ENCODE data around the gene TBC1D2B. TPM values are rescaled to one million over a fixed set of nuclear protein-coding genes. Genes with fewer than 3 reads are reported as not detected.
"Not testable (repeated sequence)": the region's sequence is repeated elsewhere in the genome, so short reads cannot be mapped to it uniquely, and the experiment has no call there.

The TBC1D2B gene
- total RNA-seq, 1 donor from 2014 or later, result 69.3 TPM

DNA sequence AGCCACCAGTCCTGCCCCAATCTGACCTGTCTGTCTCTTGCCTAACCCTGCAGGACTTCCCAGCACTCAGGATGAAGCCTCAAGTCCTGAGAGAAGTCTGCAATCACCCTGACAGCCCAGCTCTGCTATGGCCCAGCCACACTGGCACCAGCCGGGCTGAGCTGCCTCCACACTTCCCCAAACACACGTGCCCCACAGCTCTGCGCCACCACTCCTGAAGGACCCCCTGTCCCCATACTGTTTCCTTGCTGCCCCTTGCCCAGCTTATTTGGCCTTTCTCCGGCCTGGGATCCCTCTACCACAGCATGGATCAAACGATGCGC is 76.6 kb downstream of the TBC1D2B start:
- Mint-ChIP-seq H3K27me3 (ENCODE audit: unreplicated experiment) (no peaks in the 10 kb centered on the region), H3K9me3 (ENCODE audit: unreplicated experiment) (no peaks in the 10 kb centered on the region), H3K27ac (ENCODE audit: unreplicated experiment) (no peak overlapping the region), H3K4me1 (ENCODE audit: unreplicated experiment) (peaks cover 32% of the 10 kb centered on the region), H3K4me3 (ENCODE audit: unreplicated experiment) (no peak overlapping the region), H3K36me3 (ENCODE audit: unreplicated experiment) (peaks cover 42% of the 10 kb centered on the region)
- TF ChIP-seq, protein P1, sequence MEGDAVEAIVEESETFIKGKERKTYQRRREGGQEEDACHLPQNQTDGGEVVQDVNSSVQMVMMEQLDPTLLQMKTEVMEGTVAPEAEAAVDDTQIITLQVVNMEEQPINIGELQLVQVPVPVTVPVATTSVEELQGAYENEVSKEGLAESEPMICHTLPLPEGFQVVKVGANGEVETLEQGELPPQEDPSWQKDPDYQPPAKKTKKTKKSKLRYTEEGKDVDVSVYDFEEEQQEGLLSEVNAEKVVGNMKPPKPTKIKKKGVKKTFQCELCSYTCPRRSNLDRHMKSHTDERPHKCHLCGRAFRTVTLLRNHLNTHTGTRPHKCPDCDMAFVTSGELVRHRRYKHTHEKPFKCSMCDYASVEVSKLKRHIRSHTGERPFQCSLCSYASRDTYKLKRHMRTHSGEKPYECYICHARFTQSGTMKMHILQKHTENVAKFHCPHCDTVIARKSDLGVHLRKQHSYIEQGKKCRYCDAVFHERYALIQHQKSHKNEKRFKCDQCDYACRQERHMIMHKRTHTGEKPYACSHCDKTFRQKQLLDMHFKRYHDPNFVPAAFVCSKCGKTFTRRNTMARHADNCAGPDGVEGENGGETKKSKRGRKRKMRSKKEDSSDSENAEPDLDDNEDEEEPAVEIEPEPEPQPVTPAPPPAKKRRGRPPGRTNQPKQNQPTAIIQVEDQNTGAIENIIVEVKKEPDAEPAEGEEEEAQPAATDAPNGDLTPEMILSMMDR (IDR thresholded peaks at IDR 0.05), result no peak
- DNase-seq (ENCODE audit: extremely low spot score, unreplicated experiment), result no peak

GRCh38 chr15:78000091-78000926 is 77.2 kb downstream of the TBC1D2B start:
- H3K4me1 Mint-ChIP-seq (ENCODE audit: unreplicated experiment), result peaks cover 35% of the 10 kb centered on the region
- no peak overlapping the region for H3K27ac Mint-ChIP-seq (ENCODE audit: unreplicated experiment)
- H3K36me3 Mint-ChIP-seq (ENCODE audit: unreplicated experiment), result peaks cover 42% of the 10 kb centered on the region
- no peak for DNase-seq (ENCODE audit: extremely low spot score, unreplicated experiment)
- H3K4me3 Mint-ChIP-seq (ENCODE audit: unreplicated experiment), result no peak overlapping the region
- H3K9me3 Mint-ChIP-seq (ENCODE audit: unreplicated experiment), result no peaks in the 10 kb centered on the region
- TF ChIP-seq, protein P1 (IDR thresholded peaks at IDR 0.05), result peak; percentile 65
- no peaks in the 10 kb centered on the region for H3K27me3 Mint-ChIP-seq (ENCODE audit: unreplicated experiment)

DNA sequence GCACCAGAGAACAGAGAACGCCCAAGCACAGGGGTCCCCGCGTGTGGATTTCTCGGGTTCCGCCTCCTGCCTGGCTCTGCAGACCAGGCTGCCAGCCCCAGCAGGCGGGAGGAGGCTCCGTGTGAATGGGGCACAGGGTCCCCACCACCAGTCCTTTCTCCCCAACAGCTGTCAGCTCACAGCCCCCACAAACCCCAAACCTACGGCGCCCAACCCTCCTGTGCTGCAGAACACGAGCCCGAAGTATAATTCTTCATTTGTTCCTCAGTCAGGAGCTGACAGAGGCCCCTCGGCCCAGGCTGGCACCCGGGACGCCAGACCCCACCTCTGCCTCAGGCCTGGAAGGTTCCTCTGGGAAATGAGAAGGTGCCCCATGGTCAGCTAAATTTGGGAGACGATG is 78.0 kb downstream of the TBC1D2B start:
- TF ChIP-seq, protein P1 (IDR thresholded peaks at IDR 0.05), result no peak
- no peak for DNase-seq (ENCODE audit: extremely low spot score, unreplicated experiment)
- Mint-ChIP-seq H3K9me3 (ENCODE audit: unreplicated experiment) (no peaks in the 10 kb centered on the region), H3K4me3 (ENCODE audit: unreplicated experiment) (no peak overlapping the region), H3K4me1 (ENCODE audit: unreplicated experiment) (peaks cover 34% of the 10 kb centered on the region), H3K36me3 (ENCODE audit: unreplicated experiment) (peaks cover 37% of the 10 kb centered on the region), H3K27ac (ENCODE audit: unreplicated experiment) (no peak overlapping the region), H3K27me3 (ENCODE audit: unreplicated experiment) (no peaks in the 10 kb centered on the region)

DNA sequence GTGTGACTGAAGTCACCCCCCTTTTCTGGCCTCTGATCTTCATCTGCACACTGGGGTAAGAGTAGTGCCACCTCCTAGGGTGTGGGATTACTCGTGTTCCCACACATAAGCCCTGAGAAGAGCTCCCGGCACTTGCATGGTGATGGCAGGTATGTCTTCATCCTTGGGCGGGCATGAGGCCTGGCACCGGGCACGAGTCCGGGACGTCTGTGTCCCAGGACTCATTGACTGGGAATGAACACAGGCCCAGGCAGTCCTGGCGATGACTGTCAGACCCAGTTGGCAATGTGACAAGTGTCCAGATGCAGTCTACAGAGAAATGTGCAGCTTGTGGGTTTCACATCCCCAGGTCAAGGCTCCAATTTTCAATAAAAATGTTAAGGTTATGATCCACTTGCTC is 78.9 kb downstream of the TBC1D2B start:
- TF ChIP-seq, protein P1 (IDR thresholded peaks at IDR 0.05), result no peak
- H3K9me3 Mint-ChIP-seq (ENCODE audit: unreplicated experiment), result no peaks in the 10 kb centered on the region
- peaks cover 41% of the 10 kb centered on the region for H3K4me1 Mint-ChIP-seq (ENCODE audit: unreplicated experiment)
- H3K27me3 Mint-ChIP-seq (ENCODE audit: unreplicated experiment), result no peaks in the 10 kb centered on the region
- no peak overlapping the region for H3K27ac Mint-ChIP-seq (ENCODE audit: unreplicated experiment)
- H3K36me3 Mint-ChIP-seq (ENCODE audit: unreplicated experiment), result peaks cover 37% of the 10 kb centered on the region
- no peak overlapping the region for H3K4me3 Mint-ChIP-seq (ENCODE audit: unreplicated experiment)
- no peak for DNase-seq (ENCODE audit: extremely low spot score, unreplicated experiment)

GRCh38 chr15:77997761-77998554 is 79.6 kb downstream of the TBC1D2B start:
- H3K9me3 Mint-ChIP-seq (ENCODE audit: unreplicated experiment); H3K27ac Mint-ChIP-seq (ENCODE audit: unreplicated experiment); H3K27me3 Mint-ChIP-seq (ENCODE audit: unreplicated experiment); DNase-seq (ENCODE audit: extremely low spot score, unreplicated experiment); H3K4me3 Mint-ChIP-seq (ENCODE audit: unreplicated experiment): not testable (repeated sequence)
- peaks cover 47% of the 10 kb centered on the region for H3K4me1 Mint-ChIP-seq (ENCODE audit: unreplicated experiment)
- H3K36me3 Mint-ChIP-seq (ENCODE audit: unreplicated experiment), result peaks cover 32% of the 10 kb centered on the region

- H3K9me3 Mint-ChIP-seq (ENCODE audit: unreplicated experiment); DNase-seq (ENCODE audit: extremely low spot score, unreplicated experiment); H3K4me3 Mint-ChIP-seq (ENCODE audit: unreplicated experiment); H3K27me3 Mint-ChIP-seq (ENCODE audit: unreplicated experiment): not testable (repeated sequence)
- H3K4me1 Mint-ChIP-seq (ENCODE audit: unreplicated experiment), result peaks cover 52% of the 10 kb centered on the region
- H3K36me3 Mint-ChIP-seq (ENCODE audit: unreplicated experiment), result peaks cover 28% of the 10 kb centered on the region
- H3K27ac Mint-ChIP-seq (ENCODE audit: unreplicated experiment), result peak overlapping the region; percentile 76
These were observed 80.3 kb downstream of the TBC1D2B start for GRCh38 chr15:77997221-77997620.

DNA sequence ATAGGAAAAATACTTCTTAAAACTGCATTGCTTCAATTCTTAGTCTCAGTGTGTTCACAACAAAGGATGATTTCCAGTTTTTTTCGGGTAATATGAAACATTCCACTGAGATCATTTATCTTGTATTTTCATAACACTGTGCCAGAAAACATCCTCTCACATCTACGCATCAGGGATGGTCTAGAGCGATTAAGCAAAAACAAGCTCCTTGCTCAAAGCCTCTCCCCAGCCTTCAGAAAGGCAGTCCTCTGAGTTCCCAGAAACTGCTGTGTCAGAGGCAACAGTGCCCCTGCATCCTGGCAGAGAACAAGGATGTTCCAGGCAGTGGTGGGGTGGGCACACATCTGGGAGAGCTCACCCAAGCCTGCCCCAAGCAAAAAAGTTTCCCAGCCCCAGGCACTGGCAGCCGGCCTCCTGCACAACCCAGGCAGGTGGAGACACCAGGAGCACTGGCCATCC is 80.8 kb downstream of the TBC1D2B start:
- DNase-seq (ENCODE audit: extremely low spot score, unreplicated experiment); H3K4me3 Mint-ChIP-seq (ENCODE audit: unreplicated experiment); H3K9me3 Mint-ChIP-seq (ENCODE audit: unreplicated experiment); H3K27me3 Mint-ChIP-seq (ENCODE audit: unreplicated experiment): not testable (repeated sequence)
- Mint-ChIP-seq H3K4me1 (ENCODE audit: unreplicated experiment) (peaks cover 56% of the 10 kb centered on the region), H3K36me3 (ENCODE audit: unreplicated experiment) (peaks cover 25% of the 10 kb centered on the region), H3K27ac (ENCODE audit: unreplicated experiment) (peak overlapping the region; percentile 76)

GRCh38 chr15:77996226-77996625 is 81.3 kb downstream of the TBC1D2B start:
- Mint-ChIP-seq H3K27ac (ENCODE audit: unreplicated experiment) (peak overlapping the region; percentile 76), H3K36me3 (ENCODE audit: unreplicated experiment) (peaks cover 23% of the 10 kb centered on the region), H3K4me1 (ENCODE audit: unreplicated experiment) (peaks cover 62% of the 10 kb centered on the region)
- H3K9me3 Mint-ChIP-seq (ENCODE audit: unreplicated experiment); DNase-seq (ENCODE audit: extremely low spot score, unreplicated experiment); H3K4me3 Mint-ChIP-seq (ENCODE audit: unreplicated experiment); H3K27me3 Mint-ChIP-seq (ENCODE audit: unreplicated experiment): not testable (repeated sequence)
